Stimulated activated CD4-positive, alpha-beta T cell treated with anti-CD3 and anti-CD28 coated beads, Interleukin-12 subunit alpha, Interleukin-12 subunit beta, amount 100 ng/mL, for 4 hours (primary cell): Measurements from ENCODE around the gene TMCC1.
"Not testable (repeated sequence)": the region's sequence is repeated elsewhere in the genome, so short reads cannot be mapped to it uniquely, and the experiment has no call there.

ENCODE experiments used
- DNase-seq: peaks from one replicate; pipeline ENCODE4 v3.0.0-alpha.2; 2020

The TMCC1 gene

DNA sequence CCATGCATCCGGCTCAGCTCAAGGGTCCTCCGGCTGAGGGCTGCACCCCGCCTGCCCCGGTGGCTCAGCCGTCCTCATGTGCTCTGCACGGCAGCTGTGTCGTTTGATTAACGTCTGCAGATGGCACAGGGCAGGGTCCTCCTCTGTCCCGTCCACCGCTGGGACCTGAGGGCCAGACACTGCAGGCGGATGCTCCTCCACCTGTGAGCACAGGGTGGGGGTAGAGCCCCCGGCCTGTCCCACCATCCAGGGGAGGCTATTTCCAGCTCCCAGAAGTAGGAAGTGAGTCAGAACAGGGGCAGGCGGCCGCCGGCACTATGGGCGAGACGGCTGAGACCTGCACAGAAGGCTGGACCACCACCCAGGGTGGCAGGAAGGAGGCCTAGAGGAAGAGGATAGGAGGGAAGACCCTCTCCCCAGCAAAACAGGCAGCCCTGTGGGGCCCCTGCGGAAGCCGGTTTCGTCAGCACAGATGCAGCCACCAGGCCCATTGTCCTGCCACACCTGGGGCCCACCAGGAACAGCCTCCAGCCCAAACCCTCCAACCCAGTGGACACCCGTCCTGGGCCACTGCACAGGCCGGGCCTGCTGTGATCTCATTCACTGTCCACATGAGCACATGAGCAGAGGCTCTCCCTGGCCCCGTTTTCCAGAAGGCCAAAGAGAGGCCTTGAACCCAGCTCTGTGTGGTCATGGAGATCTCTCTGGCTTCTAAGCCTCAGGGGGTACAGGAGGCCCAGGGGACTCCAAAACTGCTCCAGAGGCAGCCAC lies 274.4 kb downstream of the TMCC1 start:
- no peak for DNase-seq

DNA sequence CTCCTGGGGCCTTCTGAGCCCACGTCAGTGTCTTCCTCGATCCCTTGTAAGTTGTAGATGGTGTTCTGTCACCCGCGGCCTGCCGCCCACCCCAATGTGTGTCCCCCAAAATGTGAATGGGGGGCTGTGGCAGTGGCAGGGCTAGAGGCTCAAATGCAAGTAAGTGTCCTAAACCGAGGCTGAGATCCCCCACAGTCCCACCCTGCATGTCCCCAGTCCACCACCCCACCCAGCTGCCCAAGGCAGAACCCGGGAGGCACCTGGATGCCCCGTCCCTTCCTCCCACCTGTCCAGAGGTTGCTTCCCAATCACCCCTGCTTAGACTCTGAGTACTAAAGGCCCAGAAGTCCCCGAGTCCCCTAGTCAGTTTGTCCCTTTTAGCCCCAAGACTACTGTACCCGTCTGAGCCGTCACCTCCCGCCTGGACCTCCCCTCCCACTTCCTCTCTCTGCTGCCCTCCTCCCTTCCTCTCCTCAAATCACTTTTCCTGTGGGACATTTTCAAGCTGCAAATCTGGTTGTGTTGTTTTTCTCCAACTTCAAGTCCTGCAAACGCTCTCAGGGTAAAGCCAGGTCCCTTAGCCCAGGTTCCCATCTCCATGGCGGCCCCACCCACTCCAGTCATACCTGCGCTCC lies 275.2 kb downstream of the TMCC1 start:
- no peak for DNase-seq

DNA sequence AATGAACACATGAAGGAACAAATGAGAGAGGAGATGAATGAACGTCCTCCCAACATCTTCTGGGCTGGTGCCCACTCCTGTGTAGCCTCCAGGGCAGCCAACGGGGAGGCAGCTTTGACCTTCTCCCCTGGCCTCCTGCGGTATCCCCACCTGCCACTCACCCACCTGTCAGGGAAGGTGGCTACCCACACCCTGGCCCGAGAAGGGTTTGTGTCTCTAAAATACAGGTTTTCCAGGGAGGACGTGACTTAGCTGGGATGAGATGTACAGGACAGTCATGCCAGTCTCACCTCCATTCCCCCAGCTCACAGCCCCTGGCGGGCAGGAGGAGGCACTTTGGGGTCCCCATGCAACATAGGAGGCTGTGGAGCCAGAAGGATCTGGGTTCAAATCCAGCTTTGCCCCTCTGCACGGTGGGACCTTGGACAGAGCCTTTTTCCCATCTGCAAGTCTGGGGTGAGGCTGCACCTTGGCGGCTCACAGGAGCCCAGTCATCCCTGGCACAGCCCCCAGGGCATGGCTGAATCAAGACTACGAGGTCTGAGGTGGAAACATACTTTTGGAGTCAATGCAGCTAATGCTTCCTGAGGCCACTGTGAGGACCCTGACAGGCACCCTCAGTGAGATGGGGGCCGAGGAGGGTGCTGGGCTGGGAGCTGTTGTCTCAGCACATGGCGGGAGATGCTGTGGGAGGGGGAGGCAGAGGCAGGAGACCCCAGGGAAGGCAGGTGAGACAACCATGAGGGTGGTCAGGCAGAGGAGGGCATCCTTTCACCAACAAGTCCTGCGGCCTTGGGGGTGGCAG lies 275.9 kb downstream of the TMCC1 start:
- DNase-seq = no peak

DNA sequence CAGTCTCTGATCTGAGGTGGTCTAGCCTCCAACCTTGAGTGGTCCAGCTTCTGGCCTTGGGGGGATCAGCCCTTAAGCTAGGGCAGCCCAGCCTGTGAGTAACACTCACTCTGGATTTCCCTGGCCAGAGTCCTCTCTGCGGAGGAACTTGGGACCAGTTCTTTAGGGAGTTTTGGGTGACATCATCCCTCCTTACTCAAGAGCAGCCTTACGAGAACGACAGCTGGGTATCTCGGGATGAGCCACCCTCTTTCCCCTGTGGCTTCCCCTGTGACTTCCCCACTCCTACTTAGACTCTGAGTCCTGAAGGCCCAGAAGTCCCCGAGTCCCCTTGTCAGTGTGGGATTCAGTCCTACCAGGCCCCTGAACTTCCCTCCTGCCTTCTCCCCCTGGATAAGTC lies 276.8 kb downstream of the TMCC1 start:
- no peak for DNase-seq

DNA sequence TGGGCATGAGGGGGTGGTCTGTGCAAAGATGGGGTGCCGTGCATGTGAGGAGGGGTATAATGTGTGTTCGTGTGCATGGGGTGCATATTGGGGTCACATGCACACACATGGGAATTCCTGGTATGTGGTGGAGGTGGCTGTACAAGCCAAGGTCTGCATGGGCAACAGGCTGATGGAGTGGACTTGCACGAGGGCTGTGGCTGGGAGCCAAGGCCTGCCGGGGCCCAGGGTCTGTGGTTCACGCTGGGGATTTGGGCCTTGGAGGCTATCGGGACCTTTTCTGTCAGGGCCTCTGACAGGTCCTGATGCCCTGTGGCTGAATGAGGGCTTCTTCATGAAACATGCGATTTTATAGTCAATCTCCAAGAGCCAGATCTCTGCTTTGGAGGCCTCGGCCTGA lies 277.2 kb downstream of the TMCC1 start:
- DNase-seq = no peak

DNA sequence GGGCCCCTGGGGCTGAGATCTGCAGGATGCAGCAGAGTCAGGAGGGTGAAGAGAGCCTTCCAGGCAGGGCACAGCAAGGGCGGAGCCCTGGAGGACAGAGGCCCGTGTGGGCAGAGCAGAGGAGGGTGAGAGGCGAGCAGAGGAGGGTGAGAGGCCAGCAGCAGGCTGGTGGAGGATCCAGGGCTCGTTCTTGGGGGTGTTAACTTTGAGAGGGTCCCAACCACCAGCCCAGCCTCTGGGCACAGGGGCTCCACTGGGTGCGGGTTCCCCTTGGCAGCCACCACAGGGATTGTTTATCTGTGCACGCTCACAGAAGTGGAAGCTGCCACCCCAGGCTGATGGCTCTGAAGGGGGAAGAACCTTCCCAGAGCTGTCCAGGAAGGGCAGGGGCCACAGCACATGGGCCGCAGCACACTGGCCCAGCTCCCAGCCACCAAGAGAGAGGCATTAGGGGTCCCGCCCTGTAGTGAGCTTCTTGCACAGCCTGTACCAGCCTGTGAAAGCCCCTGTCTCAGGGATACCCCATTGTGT lies 277.7 kb downstream of the TMCC1 start:
- DNase-seq = no peak

DNA sequence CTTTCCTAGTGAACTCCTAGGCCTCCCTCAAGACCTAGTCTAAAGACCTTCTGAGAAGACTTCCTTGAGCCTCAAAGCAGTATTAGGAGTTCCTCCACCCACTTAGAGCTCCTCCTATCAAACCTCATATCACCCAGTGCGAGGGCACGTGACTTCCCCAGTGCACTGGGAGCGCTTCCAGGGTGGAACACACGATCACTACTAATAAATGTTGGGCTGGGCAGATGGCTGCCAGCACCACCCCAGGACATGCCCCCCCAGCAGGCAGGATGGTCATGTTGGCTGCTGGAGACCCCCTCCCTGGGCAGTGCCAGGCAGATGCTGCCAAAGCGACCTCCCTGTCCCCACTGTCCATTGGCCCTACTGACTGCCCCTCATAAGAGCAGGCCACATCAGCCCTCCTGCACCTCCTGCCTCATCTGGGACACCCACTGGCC lies 278.6 kb downstream of the TMCC1 start:
- DNase-seq = no peak

DNA sequence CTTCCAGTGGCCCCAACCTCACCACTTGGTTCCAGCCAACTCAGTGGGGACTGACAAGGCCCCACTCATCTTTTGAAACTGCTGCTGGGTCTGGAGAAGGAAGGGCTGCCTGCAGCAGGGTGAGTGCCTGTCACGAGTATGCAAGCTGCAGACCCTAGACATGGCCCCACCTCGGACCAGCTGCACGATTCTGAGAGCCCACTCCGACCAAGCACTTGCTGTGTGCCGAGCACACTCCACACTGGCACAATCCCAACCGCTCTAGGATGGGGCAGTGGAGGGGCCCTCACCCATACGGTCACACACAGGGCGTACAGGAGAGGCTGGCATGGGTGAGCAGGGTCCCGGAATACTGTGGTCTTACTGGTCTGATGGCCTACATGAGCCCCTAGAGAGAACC lies 279.1 kb downstream of the TMCC1 start:
- DNase-seq = no peak

DNA sequence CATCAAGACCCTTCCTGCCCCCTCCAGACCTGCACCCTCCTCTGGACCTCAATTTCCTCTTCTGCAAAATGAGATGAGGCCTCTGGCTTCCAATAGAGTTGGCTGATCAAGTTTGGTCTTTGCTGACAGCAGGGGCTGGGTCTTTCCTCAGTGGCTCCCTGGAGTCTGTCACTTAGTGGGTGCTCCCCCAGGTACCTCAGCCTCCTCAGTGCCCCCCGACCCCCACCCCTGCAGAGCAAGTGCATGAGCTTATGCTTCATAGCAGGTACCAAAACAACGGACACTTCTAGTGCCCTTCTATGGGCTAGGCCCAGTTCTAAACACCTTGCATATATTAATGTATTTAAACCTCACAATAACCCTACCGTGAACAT lies 280.2 kb downstream of the TMCC1 start:
- DNase-seq = no peak

DNA sequence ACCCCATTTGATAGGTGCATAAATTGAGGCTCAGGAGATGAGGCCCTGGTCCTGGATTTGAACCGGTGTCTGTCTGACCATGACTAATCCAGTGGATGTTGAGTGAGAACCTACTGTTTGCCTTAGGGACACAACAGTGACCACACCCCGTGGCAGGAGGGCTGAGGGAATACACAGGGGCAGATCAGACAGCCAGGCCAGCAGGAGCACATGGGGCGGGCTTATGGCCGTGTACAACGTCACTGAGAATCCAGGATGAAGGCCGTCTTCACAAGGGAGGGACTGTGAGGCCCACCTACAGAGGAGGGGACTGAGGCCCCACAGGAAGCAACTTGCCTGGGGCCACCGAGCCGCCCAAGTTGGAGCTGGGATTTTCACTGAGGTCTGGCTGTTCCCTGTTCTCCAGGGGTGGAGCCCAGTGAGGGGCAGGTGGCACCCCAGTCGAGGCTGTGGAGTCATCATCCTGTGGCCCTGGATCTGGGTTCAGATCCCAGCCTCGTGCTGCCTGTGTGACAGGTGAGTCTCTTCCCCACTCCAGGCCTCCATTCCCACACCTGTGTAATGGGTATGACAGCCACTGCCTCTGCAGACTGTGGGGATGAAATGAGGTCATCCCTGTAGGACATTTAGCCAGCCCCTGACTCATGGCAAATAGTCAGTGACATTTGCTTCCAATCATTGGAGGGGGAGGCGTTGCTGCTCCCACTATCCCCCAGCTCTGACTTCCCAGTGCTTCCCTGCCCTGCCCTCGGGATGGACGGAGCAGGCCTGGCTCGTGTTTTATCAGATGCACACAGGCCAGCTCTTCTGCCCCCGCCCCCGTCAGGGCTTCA lies 280.8 kb downstream of the TMCC1 start:
- DNase-seq = no peak

DNA sequence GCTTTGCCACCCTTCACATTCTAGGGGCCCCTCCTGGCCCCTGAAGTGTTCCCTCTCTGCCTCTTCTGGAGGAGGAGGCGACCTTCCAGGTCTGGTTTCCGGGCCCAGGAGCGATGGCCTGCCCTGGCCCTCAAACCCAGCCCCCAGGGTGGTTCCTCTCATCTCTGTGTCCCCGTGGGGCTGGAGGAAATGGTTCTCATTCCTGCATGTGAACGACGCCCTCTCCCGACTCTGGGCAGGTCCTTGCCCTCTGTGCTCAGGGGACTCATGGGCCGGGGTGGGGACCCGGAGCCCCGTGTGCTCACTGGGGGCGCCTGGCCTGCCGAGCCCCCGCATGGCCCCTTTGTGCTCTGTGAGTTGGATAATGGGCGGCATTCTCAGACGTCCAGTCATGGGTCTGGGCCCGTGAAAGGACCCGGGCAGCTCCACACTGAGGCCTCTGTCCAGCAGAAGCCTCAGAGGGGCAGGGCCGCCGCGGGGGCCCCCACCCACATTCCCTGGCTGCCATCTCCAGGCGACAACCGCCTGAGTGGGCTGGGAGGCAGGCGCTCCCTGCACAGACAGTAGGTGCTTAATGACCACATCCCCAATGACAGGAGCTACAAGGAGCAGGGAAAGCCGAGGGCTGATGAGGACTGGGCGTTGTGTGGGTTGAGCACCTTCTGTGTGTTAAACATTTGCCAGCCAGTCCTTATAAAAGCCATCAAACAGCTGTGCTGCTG lies 281.5 kb downstream of the TMCC1 start:
- no peak for DNase-seq

DNA sequence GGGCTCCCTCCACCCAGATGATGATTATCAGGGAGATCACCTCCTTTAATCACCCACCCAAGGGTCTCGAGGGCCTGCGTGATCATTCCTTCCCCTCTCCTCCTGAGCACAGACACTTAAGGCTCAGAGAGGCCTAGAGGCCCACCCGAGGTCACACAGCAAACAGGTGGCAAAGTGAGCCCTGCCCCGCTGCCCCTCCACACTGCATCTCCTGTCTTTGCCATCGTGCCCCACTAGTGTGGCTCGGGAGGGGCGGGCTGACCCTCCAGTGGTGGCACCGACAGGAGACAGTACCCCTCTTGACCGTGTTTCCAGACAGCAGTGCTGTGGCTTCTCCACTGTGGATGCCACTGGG lies 282.1 kb downstream of the TMCC1 start:
- no peak for DNase-seq

DNA sequence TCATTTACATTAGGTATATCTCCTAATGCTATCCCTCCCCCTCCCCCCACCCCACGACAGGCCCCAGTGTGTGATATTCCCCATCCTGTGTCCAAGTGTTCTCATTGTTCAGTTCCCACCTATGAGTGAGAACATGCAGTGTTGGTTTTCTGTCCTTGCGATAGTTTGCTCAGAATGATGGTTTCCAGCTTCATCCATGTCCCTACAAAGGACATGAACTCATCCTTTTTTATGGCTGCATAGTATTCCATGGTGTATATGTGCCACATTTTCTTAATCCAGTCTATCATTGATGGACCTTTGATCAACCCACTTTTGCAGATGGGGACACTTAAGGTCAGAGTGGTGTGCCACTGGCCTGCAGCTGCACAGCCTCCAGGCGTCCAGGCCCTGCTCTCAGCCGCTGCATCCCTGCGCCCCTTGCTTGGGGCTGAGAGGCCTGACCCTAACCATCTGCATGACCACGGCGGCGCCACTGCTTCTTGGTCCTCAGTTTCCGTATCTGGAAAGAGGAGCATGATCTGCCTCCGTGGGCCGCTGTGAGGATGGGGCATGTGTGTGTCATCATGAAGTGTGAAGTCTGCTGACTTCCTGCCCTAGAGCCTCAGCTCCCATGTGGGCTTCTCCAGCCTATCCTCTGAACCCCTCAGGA lies 282.6 kb downstream of the TMCC1 start:
- DNase-seq = not testable (repeated sequence)

DNA sequence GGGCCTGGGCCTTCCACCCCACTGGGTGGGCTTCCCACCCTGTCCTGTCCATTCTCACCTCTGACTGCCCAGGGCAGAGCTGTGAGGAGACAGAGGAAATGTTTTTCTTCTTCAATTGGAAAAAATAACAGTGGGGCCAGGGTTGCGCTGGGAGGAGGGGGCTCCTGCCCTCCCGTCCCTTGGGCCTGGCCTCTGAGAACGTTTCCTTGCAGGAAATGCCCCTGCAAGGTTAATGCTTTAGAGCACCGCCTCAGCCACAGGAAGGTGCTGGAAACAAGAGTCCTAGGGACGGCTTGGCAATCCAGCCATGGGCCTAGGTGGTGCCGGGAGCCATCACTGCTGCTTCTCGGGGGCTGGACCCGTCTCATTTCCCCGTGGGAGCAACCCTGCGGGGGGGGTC lies 283.2 kb downstream of the TMCC1 start:
- no peak for DNase-seq

DNA sequence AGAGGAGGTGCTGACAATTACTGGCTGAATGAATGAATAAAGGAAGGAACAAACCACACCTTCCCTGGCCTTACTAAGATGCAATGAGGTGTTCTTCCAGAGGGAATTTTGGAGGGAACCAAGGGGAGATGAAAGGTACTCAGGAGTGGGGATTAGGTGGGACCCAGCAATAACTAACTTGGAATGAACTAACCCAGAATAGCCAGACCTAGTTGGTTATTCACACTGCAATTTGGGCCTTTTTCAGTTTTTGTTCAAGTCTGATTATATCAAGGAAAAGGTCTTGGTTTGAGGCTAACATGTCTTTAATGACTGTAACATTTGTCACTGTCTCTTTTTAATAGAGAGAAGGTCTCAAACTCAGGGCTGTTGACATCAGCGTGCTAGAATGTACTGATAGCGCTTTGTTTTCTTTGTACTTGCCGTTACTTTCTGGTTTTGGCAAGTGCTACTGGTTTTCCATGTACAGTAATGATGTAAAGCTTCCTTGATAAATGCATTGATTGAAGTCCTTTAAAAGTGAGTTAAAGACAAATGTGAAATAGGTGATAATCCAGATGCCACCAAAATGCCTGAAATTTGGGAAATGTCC lies 283.8 kb downstream of the TMCC1 start:
- no peak for DNase-seq

DNA sequence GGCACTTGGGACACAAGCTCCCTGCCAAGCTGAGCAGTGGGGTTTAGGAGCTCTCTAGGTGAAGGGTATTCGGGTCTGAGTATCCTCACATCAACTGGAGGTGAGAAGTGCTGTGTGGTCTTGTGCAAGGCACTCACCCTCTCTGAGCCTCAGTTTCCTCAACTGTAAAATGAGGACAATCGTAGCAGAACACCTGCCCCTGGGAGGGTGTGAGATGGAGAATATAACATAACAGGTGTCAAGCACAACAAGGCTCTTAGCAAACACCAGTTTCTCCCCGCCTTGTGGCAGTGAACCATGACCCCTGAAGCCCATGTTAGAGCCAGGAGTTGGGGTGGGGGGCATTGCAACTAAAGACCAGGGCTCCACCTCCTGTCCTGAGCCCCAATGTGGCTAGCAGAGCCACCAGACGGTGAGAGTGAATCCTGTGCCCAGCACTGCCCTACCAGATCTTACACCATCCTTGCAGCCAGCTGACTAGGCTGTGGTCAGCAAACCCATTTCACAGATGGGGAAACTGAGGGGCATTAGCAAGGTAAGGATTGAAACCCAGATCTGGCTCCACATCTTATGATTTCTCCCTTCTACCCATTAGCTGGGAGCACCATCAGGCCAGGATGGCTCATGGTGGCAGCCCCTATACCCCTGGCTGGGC lies 284.4 kb downstream of the TMCC1 start:
- DNase-seq = no peak

DNA sequence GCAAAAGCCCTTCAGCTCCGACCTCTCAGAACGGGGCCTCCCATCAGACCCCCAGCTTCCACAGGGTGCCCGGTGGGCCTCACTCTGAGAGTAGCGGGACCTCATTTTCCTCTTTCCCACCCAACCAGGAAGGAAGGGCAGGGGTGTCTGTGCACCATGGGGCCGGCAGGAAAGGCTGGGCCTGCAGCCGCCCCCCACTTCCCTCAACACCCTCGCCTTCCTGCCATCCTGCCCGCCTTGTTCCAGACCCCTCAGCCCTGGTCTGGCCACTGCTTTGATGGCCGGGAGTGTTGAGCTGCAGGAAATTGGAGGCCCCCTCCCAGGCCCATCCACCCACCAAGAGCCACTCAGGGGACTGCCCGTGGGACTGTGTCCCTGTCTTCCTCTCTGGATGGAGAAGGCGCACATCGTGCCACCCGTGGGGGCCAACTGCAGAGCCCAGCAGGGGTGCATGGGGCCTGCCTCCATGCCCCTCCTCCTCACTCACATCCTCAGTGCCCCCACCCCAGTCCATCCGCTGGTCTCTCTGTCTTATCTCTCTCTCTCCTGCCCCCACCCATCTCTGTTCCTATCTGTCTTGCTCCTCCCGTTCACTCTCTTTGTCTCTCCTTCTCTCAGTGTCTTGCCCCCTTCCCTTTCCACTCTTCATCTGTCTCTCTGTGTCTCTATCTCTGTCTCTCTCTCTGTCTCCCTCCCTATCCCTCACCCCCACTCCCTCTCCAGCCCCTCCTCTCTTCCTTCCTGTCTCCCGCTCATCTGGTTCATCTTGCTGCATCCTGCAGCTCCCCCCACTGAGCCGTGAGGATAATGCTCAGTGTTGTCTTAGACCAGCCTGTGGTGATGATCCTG lies 285.2 kb downstream of the TMCC1 start:
- no peak for DNase-seq

DNA sequence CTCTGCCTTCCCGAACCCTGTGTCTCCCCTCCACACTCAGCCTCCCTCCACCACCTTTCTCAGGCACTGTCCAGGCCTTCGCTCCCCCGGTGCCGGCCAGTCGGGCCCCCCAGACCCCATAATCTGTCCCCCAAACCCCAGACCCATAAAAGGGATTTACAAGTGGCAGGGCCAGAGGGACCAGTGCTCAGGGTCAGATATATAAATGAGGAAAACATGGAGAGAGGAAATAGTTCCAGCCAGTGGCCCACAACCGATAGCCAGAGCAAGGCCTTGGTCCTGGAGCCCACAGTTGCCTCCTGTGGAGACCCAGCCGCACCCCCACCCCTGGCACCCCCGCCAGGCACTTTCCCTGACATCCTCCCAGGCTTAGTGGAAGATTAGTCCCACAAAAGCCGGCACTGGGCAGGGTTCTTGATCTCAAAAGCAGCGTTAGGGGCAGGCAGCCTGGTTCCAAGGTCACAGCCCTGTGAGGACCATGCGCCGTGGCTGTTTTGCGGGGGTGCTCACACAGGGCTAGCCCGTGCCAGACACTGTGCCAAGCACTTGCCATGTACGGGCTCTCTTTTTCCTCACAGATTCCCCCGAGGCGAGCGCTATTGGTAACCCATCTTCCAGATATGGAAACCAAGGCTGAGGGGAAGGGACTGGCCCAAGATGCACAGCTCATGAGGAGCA lies 286.0 kb downstream of the TMCC1 start:
- DNase-seq = no peak
